Pancreas (tissue), 10 donors: ENCODE data around the gene KAT7. TPM values are rescaled to one million over a fixed set of nuclear protein-coding genes. Genes with fewer than 3 reads are reported as not detected.
A peak's percentile ranks its signal among the peaks of the same experiment; 100 is the strongest.

Source experiments
- ATAC-seq, 4 donors: fragments of 200-7000 bp; cut with Tn5 transposase; one replicate each; pipeline versions ENCODE4 v1.8.0 to v1.9.1; 2020; ENCODE audit warnings: mild to moderate bottlenecking in 4 of 4, moderate library complexity in 4 of 4
- DNase-seq, 6 donors: peaks; one replicate each; pipeline ENCODE4 v3.0.0-alpha.2; 2020
- FAIRE-seq: peaks from 2 replicates; lab custom pipeline; 2012; peaks lifted over from hg19 to GRCh38; lab: Jason Lieb, UNC
- H3K27ac ChIP-seq, 4 donors: fragments of 200-600 bp; sonication (generic); 1 replicate in 3 of 4; 2 replicates in 1 of 4; pipeline versions ENCODE4 v1.5.0 to v1.8.0; 2020
- H3K27me3 ChIP-seq, 4 donors: fragments of 200-600 bp; one replicate each; pipeline ENCODE4 v1.8.0; 2021
- H3K36me3 ChIP-seq, 3 donors: fragments of 200-600 bp; sonication (generic) in 1 of 3; one replicate each; pipeline versions ENCODE4 v1.5.0 to v1.8.0; 2020 to 2021
- H3K4me1 ChIP-seq, 3 donors: fragments of 200-600 bp; one replicate each; pipeline ENCODE4 v1.8.0; 2021
- H3K4me3 ChIP-seq, 4 donors: fragments of 200-600 bp; sonication (generic) in 2 of 4; one replicate each; pipeline versions ENCODE4 v1.5.0 to v1.8.0; 2020 to 2021
- H3K9me3 ChIP-seq, 4 donors: fragments of 200-600 bp; one replicate each; pipeline ENCODE4 v1.8.0; 2021
- CTCF ChIP-seq, 4 donors: fragments of 200-600 bp; sonication (generic) in 3 of 4; IDR thresholded peaks; one replicate each; pipeline versions ENCODE4 v1.5.0 to v1.8.0; 2021; ENCODE audit warnings: antibody characterized with exemption in 4 of 4
- whole genome bisulfite sequencing, 2 donors: extraction: QIAGEN DNeasy Blood & Tissue Kit; methylation state at CpG; one replicate each; pipeline ENCODE4 v1.1.7; 2013; 5-methylcytosine and 5-hydroxymethylcytosine counted together
- intact Hi-C, 3 donors: fragments of 100-400 bp; cut with DNase I; formaldehyde crosslinking; loops; one replicate each; pipeline versions ENCODE4 v1.11.1 to v1.14.2; 2022
- polyA plus RNA-seq, 2 donors: library from polyadenylated mRNA; stranded (reverse); fragments of 200-250 nt; gene quantifications; one replicate each; pipeline ENCODE4 v1.2.3, GENCODE V29; 2013
- total RNA-seq, 6 donors: library from RNA; stranded (reverse); fragmentation: NEBNext Ultra II Directional in 4 of 6; extraction: Animal tissue kit (Norgen Biotek cat#: 25700) in 4 of 6; gene quantifications; one replicate each; pipeline versions ENCODE4 v1.2.1 to v1.2.4, GENCODE V29; 2021 to 2023
- donor health status: healthy with polysubstance abuse.
- donor health status: DM: no; HTN: no; CAD: no; lungs with moderate emphysema.
- donor health status: DM: no; HTN: no; CAD: no.
- donor health status: control.
- donor health status: control.
- donor health status: Bipolar disorder and iron deficiency.
- donor health status: DM: yes; HTN: yes; CAD: no.
- donor health status: DM: no; HTN: no; CAD: no.
- donor health status: DM: no; HTN: no; CAD: no.
- donor health status: DM: yes; HTN: yes; CAD: no.

KAT7 gene
- total RNA-seq, result 10 to 100 TPM; 18.9 to 31.5 (median 19.8) TPM
- 10 to 100 TPM in 1 of 2 donors, 1 to 10 TPM in 1; 3.5 to 10.4 TPM for polyA plus RNA-seq

- ATAC-seq (peak; percentile 90 to 96 (median 92)), DNase-seq (peak; percentile 97 to 100 (median 99)), FAIRE-seq (peak; percentile 96)
- H3K27me3 ChIP-seq, result no peaks in the 10 kb centered on the region
- 0% methylated on average over 56 to 59 of the region's 59 CpGs for WGBS, 2 donors
- H3K36me3 ChIP-seq, result peaks cover 0 to 16% (median 4%) of the 10 kb centered on the region in 3 donors
- H3K27ac ChIP-seq, result peak within 1 kb of the TSS; percentile 98 to 100 (median 99)
- H3K4me1 ChIP-seq, result peaks cover 5 to 17% (median 13%) of the 10 kb centered on the region in 3 donors
- no peaks in the 10 kb centered on the region for H3K9me3 ChIP-seq
- H3K4me3 ChIP-seq, result peak within 1 kb of the TSS; percentile 80 to 99 (median 95)
- TF ChIP-seq CTCF (IDR thresholded peaks at IDR 0.05), result no peak
- intact Hi-C loops, result no loop called here
Measured at GRCh38 chr17:49788478-49789242, at the start of gene KAT7. Gene KAT7 (plus strand): TSS chr17:49788681. CDS start chr17:49788835, 154 bp downstream.

- no peaks in the 10 kb centered on the region for H3K27me3 ChIP-seq
- H3K4me3 ChIP-seq, result no peak overlapping the region
- peaks cover 0 to 33% (median 13%) of the 10 kb centered on the region in 3 donors for H3K4me1 ChIP-seq
- DNase-seq (peak; percentile 57 to 91 (median 76)), ATAC-seq (peak; percentile 69 to 85 (median 76)), FAIRE-seq (no peak)
- H3K36me3 ChIP-seq, result no peaks in the 10 kb centered on the region
- no peaks in the 10 kb centered on the region for H3K9me3 ChIP-seq
- WGBS, 2 donors, result 46 to 56% methylated on average over 7 of the region's 7 CpGs
- no peak for TF ChIP-seq CTCF (IDR thresholded peaks at IDR 0.05)
- intact Hi-C loops, result no loop called here
- peak overlapping the region in 2 of 4 donors; percentile 18 to 48 for H3K27ac ChIP-seq
Measured at GRCh38 chr17:49739641-49740271, 48.7 kb upstream of the KAT7 start.

GRCh38 chr17:49741009-49741691 is 47.3 kb upstream of the KAT7 start:
- ATAC-seq (peak; percentile 27 to 60 (median 50)), FAIRE-seq (no peak), DNase-seq (no peak)
- Histone ChIP-seq H3K27ac (peak overlapping the region in 1 of 4 donors; percentile 17), H3K9me3 (no peaks in the 10 kb centered on the region), H3K36me3 (no peaks in the 10 kb centered on the region), H3K4me3 (no peak overlapping the region), H3K27me3 (no peaks in the 10 kb centered on the region), H3K4me1 (peaks cover 0 to 33% (median 15%) of the 10 kb centered on the region in 3 donors)
- no peak for TF ChIP-seq CTCF (IDR thresholded peaks at IDR 0.05)
- intact Hi-C loops, result no loop called here
- 68 to 70% methylated on average over 5 of the region's 5 CpGs for WGBS, 2 donors

- Histone ChIP-seq H3K27ac (peak overlapping the region in 1 of 4 donors; percentile 17), H3K4me3 (no peak overlapping the region), H3K9me3 (no peaks in the 10 kb centered on the region), H3K36me3 (no peaks in the 10 kb centered on the region), H3K4me1 (peaks cover 0 to 33% (median 15%) of the 10 kb centered on the region in 3 donors), H3K27me3 (no peaks in the 10 kb centered on the region)
- FAIRE-seq (no peak), DNase-seq (no peak), ATAC-seq (no peak)
- TF ChIP-seq CTCF (IDR thresholded peaks at IDR 0.05), result no peak
- 83 to 84% methylated on average over 3 of the region's 3 CpGs for WGBS, 2 donors
- intact Hi-C loops, result no loop called here
Measured at GRCh38 chr17:49741692-49742076, 46.8 kb upstream of the KAT7 start.
